HG03064 (cell line): Measurements from ENCODE around the gene ANKMY1.
A peak's percentile ranks its signal among the peaks of the same experiment; 100 is the strongest.
"Not testable (repeated sequence)": the region's sequence is repeated elsewhere in the genome, so short reads cannot be mapped to it uniquely, and the experiment has no call there.

Source experiments
- ATAC-seq: cut with Tn5 transposase; IDR thresholded peaks from one replicate; pipeline ENCODE4 v1.9.1; 2021; ENCODE audit warnings: low read depth; ENCODE audit not compliant: unreplicated experiment

ANKMY1 gene

GRCh38 chr2:240523451-240524281 lies 34.1 kb downstream of the ANKMY1 start:
- no peak for ATAC-seq

- ATAC-seq = no peak
Measured at GRCh38 chr2:240522406-240522805, 35.4 kb downstream of the ANKMY1 start.

GRCh38 chr2:240521885-240522284 lies 35.9 kb downstream of the ANKMY1 start:
- not testable (repeated sequence) for ATAC-seq

- ATAC-seq = no peak
Measured at GRCh38 chr2:240520974-240521350, 36.8 kb downstream of the ANKMY1 start.

- no peak for ATAC-seq
Measured at GRCh38 chr2:240520130-240520973, 37.4 kb downstream of the ANKMY1 start.

- ATAC-seq = no peak
Measured at GRCh38 chr2:240519396-240520129, 38.2 kb downstream of the ANKMY1 start.

- ATAC-seq = no peak
Measured at GRCh38 chr2:240518981-240519380, 38.8 kb downstream of the ANKMY1 start.

- ATAC-seq = no peak
Measured at GRCh38 chr2:240517342-240517741, 40.4 kb downstream of the ANKMY1 start.

GRCh38 chr2:240514631-240515030 lies 43.2 kb downstream of the ANKMY1 start:
- ATAC-seq = no peak

- ATAC-seq = peak; percentile 85
Measured at GRCh38 chr2:240513549-240514287, 44.1 kb downstream of the ANKMY1 start.

- ATAC-seq = no peak
Measured at GRCh38 chr2:240512666-240513535, 44.9 kb downstream of the ANKMY1 start.

GRCh38 chr2:240512109-240512485 lies 45.7 kb downstream of the ANKMY1 start:
- no peak for ATAC-seq

GRCh38 chr2:240511351-240512108 lies 46.3 kb downstream of the ANKMY1 start:
- no peak for ATAC-seq

GRCh38 chr2:240510513-240511210 lies 47.1 kb downstream of the ANKMY1 start:
- ATAC-seq = no peak

GRCh38 chr2:240509667-240510512 lies 47.9 kb downstream of the ANKMY1 start:
- ATAC-seq = no peak

- no peak for ATAC-seq
Measured at GRCh38 chr2:240508832-240509545, 48.8 kb downstream of the ANKMY1 start.
